OCI-LY3 (cell line): ENCODE data around the gene NRG3.
"Not testable (repeated sequence)": the region's sequence is repeated elsewhere in the genome, so short reads cannot be mapped to it uniquely, and the experiment has no call there.

Experiments
- H2AFZ ChIP-seq: fragments of 200-600, 300-600 bp; shearing (Covaris generic); 2 replicates; pipeline ENCODE4 v1.6.0; 2014; ENCODE audit warnings: antibody characterized with exemption, low read depth, low read length
- H3K27ac ChIP-seq: fragments of 200-600, 300-600 bp; sonication (generic); 2 replicates; pipeline ENCODE4 v1.5.1; 2014; ENCODE audit warnings: mild to moderate bottlenecking, low read length, moderate library complexity, mixed read lengths
- H3K27me3 ChIP-seq: fragments of 200-600, 300-600 bp; sonication (generic); 2 replicates; pipeline ENCODE4 v1.6.1; 2014; ENCODE audit warnings: low read depth, low read length, mixed read lengths
- H3K36me3 ChIP-seq: fragments of 200-600, 300-600 bp; sonication (generic); replicated peaks from 2 replicates; pipeline ENCODE3; 2014; ENCODE audit warnings: low read depth, low read length, mixed read lengths
- H3K4me1 ChIP-seq: fragments of 300-600, 200-600 bp; sonication (generic); 2 replicates; pipeline ENCODE4 v1.6.1; 2014; ENCODE audit warnings: low read length, mixed read lengths
- H3K4me2 ChIP-seq: fragments of 200-600, 300-600 bp; sonication (generic); 2 replicates; pipeline ENCODE4 v1.6.1; 2014; ENCODE audit warnings: low read length, mixed read lengths
- H3K4me3 ChIP-seq: fragments of 300-600, 200-600 bp; sonication (generic); 2 replicates; pipeline ENCODE4 v1.5.1; 2014; ENCODE audit warnings: antibody characterized with exemption, mild to moderate bottlenecking, low read length, moderate library complexity
- H3K79me2 ChIP-seq: fragments of 300-600, 200-600 bp; shearing (Covaris generic); 2 replicates; pipeline ENCODE4 v1.6.1; 2014; ENCODE audit warnings: mild to moderate bottlenecking, low read length, mixed read lengths
- H3K9ac ChIP-seq: fragments of 300-600, 200-600 bp; shearing (Covaris generic); 2 replicates; pipeline ENCODE4 v1.6.0; 2014; ENCODE audit warnings: mild to moderate bottlenecking, low read length, moderate library complexity
- H3K9me3 ChIP-seq: fragments of 200-600, 300-600 bp; shearing (Covaris generic); 2 replicates; pipeline ENCODE4 v1.6.1; 2014; ENCODE audit warnings: low read length, mixed read lengths; ENCODE audit not compliant: insufficient read depth
- H4K20me1 ChIP-seq: fragments of 200-600, 300-600 bp; sonication (generic); 2 replicates; pipeline ENCODE4 v1.6.1; 2016; ENCODE audit warnings: low read length, mixed read lengths; ENCODE audit not compliant: insufficient read depth
- CTCF ChIP-seq: fragments of 200-600, 300-600 bp; sonication (generic); IDR thresholded peaks from 2 replicates; pipeline ENCODE4 v1.5.1; 2014; ENCODE audit warnings: antibody characterized with exemption, low read length, low read depth
- EZH2phosphoT487 ChIP-seq: fragments of 200-600 bp; shearing (Covaris generic); IDR thresholded peaks from 2 replicates; pipeline ENCODE4 v1.6.1; 2018; ENCODE audit warnings: antibody characterized with exemption, mixed run types, low read depth

The NRG3 gene

GRCh38 chr10:82980321-82980720, 1105.3 kb downstream of the NRG3 start:
- no peaks in the 10 kb centered on the region for H4K20me1 ChIP-seq
- no peaks in the 10 kb centered on the region for H3K4me1 ChIP-seq
- no peak overlapping the region for H2AFZ ChIP-seq
- no peaks in the 10 kb centered on the region for H3K27me3 ChIP-seq
- no peaks in the 10 kb centered on the region for H3K36me3 ChIP-seq
- no peak overlapping the region for H3K9ac ChIP-seq
- no peak overlapping the region for H3K27ac ChIP-seq
- no peak overlapping the region for H3K4me2 ChIP-seq
- no peaks in the 10 kb centered on the region for H3K79me2 ChIP-seq
- TF ChIP-seq CTCF = no peak
- no peak for TF ChIP-seq EZH2phosphoT487
- H3K4me3 ChIP-seq = no peak overlapping the region
- no peaks in the 10 kb centered on the region for H3K9me3 ChIP-seq

- H3K27me3 ChIP-seq = no peaks in the 10 kb centered on the region
- no peak overlapping the region for H2AFZ ChIP-seq
- H3K4me3 ChIP-seq = no peak overlapping the region
- H4K20me1 ChIP-seq = no peaks in the 10 kb centered on the region
- TF ChIP-seq EZH2phosphoT487 (no peak), CTCF (no peak)
- no peaks in the 10 kb centered on the region for H3K4me1 ChIP-seq
- no peak overlapping the region for H3K27ac ChIP-seq
- no peak overlapping the region for H3K9ac ChIP-seq
- H3K36me3 ChIP-seq = no peaks in the 10 kb centered on the region
- no peak overlapping the region for H3K4me2 ChIP-seq
- H3K9me3 ChIP-seq = no peaks in the 10 kb centered on the region
- H3K79me2 ChIP-seq = no peaks in the 10 kb centered on the region
Observed at GRCh38 chr10:82981137-82981723, 1106.2 kb downstream of the NRG3 start.

- H3K4me2 ChIP-seq = no peak overlapping the region
- TF ChIP-seq CTCF = no peak
- no peak for TF ChIP-seq EZH2phosphoT487
Observed at GRCh38 chr10:82982110-82982608, 1107.2 kb downstream of the NRG3 start.

GRCh38 chr10:82986216-82986615, 1111.2 kb downstream of the NRG3 start:
- H3K9me3 ChIP-seq = no peaks in the 10 kb centered on the region
- H4K20me1 ChIP-seq = no peaks in the 10 kb centered on the region
- no peak overlapping the region for H3K9ac ChIP-seq
- H3K4me1 ChIP-seq = no peaks in the 10 kb centered on the region
- no peak overlapping the region for H3K4me3 ChIP-seq
- H3K79me2 ChIP-seq = no peaks in the 10 kb centered on the region
- no peak overlapping the region for H2AFZ ChIP-seq
- TF ChIP-seq EZH2phosphoT487 = no peak
- no peak overlapping the region for H3K4me2 ChIP-seq
- no peaks in the 10 kb centered on the region for H3K36me3 ChIP-seq
- no peak overlapping the region for H3K27ac ChIP-seq
- H3K27me3 ChIP-seq = no peaks in the 10 kb centered on the region

More at GRCh38 chr10:82982110-82982608, 1107.2 kb downstream of the NRG3 start:
- H3K4me1 ChIP-seq = no peaks in the 10 kb centered on the region
- H3K36me3 ChIP-seq = no peaks in the 10 kb centered on the region
- H3K9ac ChIP-seq = no peak overlapping the region
- no peaks in the 10 kb centered on the region for H4K20me1 ChIP-seq
- no peaks in the 10 kb centered on the region for H3K9me3 ChIP-seq
- no peaks in the 10 kb centered on the region for H3K79me2 ChIP-seq
- no peak overlapping the region for H3K4me3 ChIP-seq
- H3K27me3 ChIP-seq = no peaks in the 10 kb centered on the region
- H2AFZ ChIP-seq = no peak overlapping the region
- no peak overlapping the region for H3K27ac ChIP-seq

GRCh38 chr10:83006479-83006878, 1131.5 kb downstream of the NRG3 start:
- not testable (repeated sequence) for H3K4me1 ChIP-seq, H3K79me2 ChIP-seq, H3K27ac ChIP-seq, H3K9ac ChIP-seq, H2AFZ ChIP-seq, H4K20me1 ChIP-seq, H3K4me2 ChIP-seq, H3K4me3 ChIP-seq, H3K36me3 ChIP-seq, H3K27me3 ChIP-seq, H3K9me3 ChIP-seq
